K562 (cell line): Measurements from ENCODE around the gene STXBP4. TPM values are rescaled to one million over a fixed set of nuclear protein-coding genes. Genes with fewer than 3 reads are reported as not detected.

Source experiments
- ATAC-seq: fragments of 200-7000 bp; cut with Tn5 transposase; 3 replicates; pipeline ENCODE4 v1.9.1; 2020; ENCODE audit warnings: moderate library complexity
- BruUV-seq: library from RNA; stranded (reverse); fragments of 400-500 nt; replicated peaks from 2 replicates; lab custom pipeline; 2021; lab: Mats Ljungman, UMichigan
- CTCF ChIA-PET: fragments of 300-600 bp; formaldehyde crosslinking; extraction: SDS; loops from one replicate; lab custom pipeline; 2021; ENCODE audit warnings: low intra/inter-chr PET ratio; lab: Yijun Ruan, JAX
- POLR2A ChIA-PET: fragments of 300-600, 350-650 bp; sonication (Branson Sonifier 250); formaldehyde crosslinking; extraction: SDS; loops from one replicate; lab custom pipeline; 2021; ENCODE audit warnings: antibody characterized with exemption, inconsistent platforms; lab: Yijun Ruan, JAX
- DNase-seq, 4 experiments: peaks; one replicate each; pipeline versions ENCODE4 v3.0.0 to v3.0.0-alpha.2; 2011 to 2018; ENCODE audit warnings: low spot score in 3 of 4, mixed read lengths in 3 of 4; ENCODE audit errors: extremely low read depth in 1 of 4
- FAIRE-seq: peaks from 2 replicates; lab custom pipeline; 2011; peaks lifted over from hg19 to GRCh38; lab: Jason Lieb, UNC
- H2AFZ ChIP-seq: 2 replicates; pipeline ENCODE4 v1.6.0; 2011; ENCODE audit warnings: low read depth, low read length, control low read depth, inconsistent platforms
- H3K27ac ChIP-seq: fragments of 200-600 bp; 3 replicates; pipeline ENCODE4 v1.8.0; 2011; ENCODE audit warnings: low read depth, mild to moderate bottlenecking, control low read depth, inconsistent platforms, low read length, moderate library complexity, mixed read lengths; ENCODE audit errors: extremely low read depth
- H3K27me3 ChIP-seq, 2 experiments: fragments of 300-600 bp in 1 of 2; 2 replicates in 1 of 2; 3 replicates in 1 of 2; pipeline versions ENCODE4 v1.6.0 to v1.8.0; 2011; ENCODE audit warnings: inconsistent platforms in 2 of 2, low read length in 2 of 2, mild to moderate bottlenecking in 1 of 2, mixed read lengths in 1 of 2, moderate library complexity in 1 of 2; ENCODE audit not compliant: control insufficient read depth in 2 of 2, insufficient read depth in 2 of 2
- H3K36me3 ChIP-seq: fragments of 300-600 bp; 3 replicates; pipeline ENCODE4 v1.8.0; 2011; ENCODE audit warnings: mild to moderate bottlenecking, low read length, inconsistent platforms; ENCODE audit not compliant: control insufficient read depth, insufficient read depth
- H3K4me1 ChIP-seq, 2 experiments: fragments of 200-600 bp in 1 of 2; replicated peaks in 1 of 2; 2 replicates in 1 of 2; 3 replicates in 1 of 2; pipeline versions ENCODE4 v1.5.1 to v1.8.0; 2011; ENCODE audit warnings: inconsistent platforms in 2 of 2, low read length in 2 of 2, mild to moderate bottlenecking in 1 of 2, mixed read lengths in 1 of 2, moderate library complexity in 1 of 2; ENCODE audit not compliant: control insufficient read depth in 2 of 2, insufficient read depth in 2 of 2
- H3K4me2 ChIP-seq: 2 replicates; pipeline ENCODE4 v1.6.1; 2011; ENCODE audit warnings: low read length, control low read depth, inconsistent platforms, mixed read lengths; ENCODE audit not compliant: insufficient read depth
- H3K4me3 ChIP-seq: fragments of 200-600 bp; sonication (generic), shearing (Covaris generic); 2 replicates; pipeline ENCODE4 v1.5.1; 2016; ENCODE audit warnings: control low read depth, inconsistent platforms
- H3K79me2 ChIP-seq: fragments of 200-600 bp; 3 replicates; pipeline ENCODE4 v1.8.0; 2011; ENCODE audit warnings: low read length, inconsistent platforms; ENCODE audit not compliant: control insufficient read depth, insufficient read depth
- H3K9ac ChIP-seq, 2 experiments: 2 replicates each; pipeline versions ENCODE4 v1.6.0 to v1.6.1; 2011; ENCODE audit warnings: low read depth in 2 of 2, low read length in 2 of 2, control low read depth in 1 of 2, inconsistent platforms in 1 of 2, mild to moderate bottlenecking in 1 of 2, mixed read lengths in 1 of 2; ENCODE audit not compliant: insufficient read depth in 1 of 2
- H3K9me1 ChIP-seq: one replicate; pipeline ENCODE4 v1.6.0; 2011; ENCODE audit warnings: inconsistent platforms, mild to moderate bottlenecking, low read length, moderate library complexity; ENCODE audit not compliant: control insufficient read depth, insufficient read depth
- H3K9me3 ChIP-seq: replicated peaks from 2 replicates; pipeline ENCODE4 v1.5.1; 2011; ENCODE audit warnings: low read depth, low read length, inconsistent platforms; ENCODE audit not compliant: control insufficient read depth, insufficient read depth
- H4K20me1 ChIP-seq: replicated peaks from 2 replicates; pipeline ENCODE4 v1.6.1; 2011; ENCODE audit warnings: low read length, inconsistent platforms, mixed read lengths; ENCODE audit not compliant: control insufficient read depth, insufficient read depth
- CEBPB ChIP-seq: fragments of 450-650 bp; IDR thresholded peaks from 2 replicates; pipeline ENCODE4 v1.6.1; 2016; ENCODE audit warnings: missing genetic modification characterization, missing compliant biosample characterization
- DACH1 ChIP-seq: fragments of 450-650 bp; IDR thresholded peaks from 2 replicates; pipeline ENCODE4 v1.6.1; 2018; ENCODE audit not compliant: partially characterized antibody
- KLF13 ChIP-seq: fragments of 450-650 bp; IDR thresholded peaks from 2 replicates; pipeline ENCODE4 v1.6.1; 2016; ENCODE audit warnings: missing genetic modification characterization, low read depth, mild to moderate bottlenecking, missing compliant biosample characterization, moderate library complexity, borderline replicate concordance
- NFATC3 ChIP-seq: fragments of 450-650 bp; IDR thresholded peaks from 2 replicates; pipeline ENCODE4 v1.6.1; 2017; ENCODE audit warnings: mild to moderate bottlenecking
- RAD21 ChIP-seq, 2 experiments: fragments of 250-450 bp in 1 of 2; fragments of 450-650 bp in 1 of 2; sonication (Bioruptor Pico) in 1 of 2; formaldehyde crosslinking in 1 of 2; IDR thresholded peaks in 1 of 2; conservative IDR thresholded peaks in 1 of 2; 2 replicates each; pipeline versions ENCODE4 v1.4.0 to v1.8.0; 2020 to 2022; ENCODE audit warnings: mild to moderate bottlenecking in 2 of 2, moderate library complexity in 1 of 2
- ZFX ChIP-seq: sonication (generic); formaldehyde crosslinking; IDR thresholded peaks from 2 replicates; pipeline ENCODE4 v1.8.0; 2022; ENCODE audit warnings: mild to moderate bottlenecking, missing genetic modification reagents, moderate library complexity
- ZNF780A ChIP-seq: fragments of 250-450 bp; sonication (Bioruptor Pico); IDR thresholded peaks from 2 replicates; pipeline ENCODE4 v1.5.0; 2021; ENCODE audit warnings: mild to moderate bottlenecking
- WGBS: fragments of 100-300 bp; shearing (Covaris generic); methylation state at CpG from one replicate; pipeline ENCODE4 v1.1.6; 2016; ENCODE audit warnings: low coverage, mixed read lengths; ENCODE audit not compliant: insufficient coverage; ENCODE audit errors: missing lambda C conversion rate; 5-methylcytosine and 5-hydroxymethylcytosine counted together
- in situ Hi-C: fragments of 300-500 bp; cut with MboI; formaldehyde crosslinking; loops from 4 replicates; pipeline ENCODE4 v1.15.0; 2018; ENCODE audit warnings: inconsistent platforms, mixed read lengths
- intact Hi-C: fragments of 100-400 bp; cut with micrococcal nuclease; formaldehyde crosslinking; loops from 2 replicates; pipeline ENCODE4 v1.14.2; 2022
- polyA plus RNA-seq, 8 experiments: library from polyadenylated mRNA; depleted of rRNA in 4 of 8; stranded (reverse) in 5 of 8; unstranded in 3 of 8; fragments of >200 nt; fragmentation: Nextera tagmentation in 2 of 8; fragmentation: Illumina TruSeq in 1 of 8; extraction: Ambion mirVana in 2 of 8; extraction: Trizol in 1 of 8; gene quantifications; 2 replicates each; pipeline versions ENCODE4 v1.2.1 to v1.2.3, GENCODE V29; 2011 to 2014; ENCODE audit warnings: inconsistent platforms in 1 of 8, missing spikeins in 1 of 8
- total RNA-seq, 7 experiments: library from RNA; depleted of rRNA in 6 of 7; stranded (reverse); fragments of >200 nt in 6 of 7; fragmentation: Illumina TruSeq in 2 of 7; extraction: Trizol in 2 of 7; gene quantifications; 2 replicates each; pipeline versions ENCODE4 v1.2.1 to v1.2.3, GENCODE V29; 2011 to 2021; ENCODE audit warnings: low replicate concordance in 1 of 7
- TF ChIP-seq, protein P1 (sequence below): fragments of 450-650 bp; formaldehyde crosslinking; IDR thresholded peaks from 2 replicates; pipeline ENCODE4 v1.4.0; 2022; ENCODE audit warnings: missing genetic modification characterization
- TF ChIP-seq, protein P2 (sequence below), 3 experiments: IDR thresholded peaks in 2 of 3; conservative IDR thresholded peaks in 1 of 3; 2 replicates each; pipeline ENCODE4 v1.5.1; 2011 to 2012; ENCODE audit warnings: low read length in 3 of 3, mild to moderate bottlenecking in 3 of 3, control low read depth in 2 of 3, improper control_type of control experiment in 1 of 3, inconsistent platforms in 1 of 3, low read depth in 1 of 3, mixed read lengths in 1 of 3, moderate library complexity in 1 of 3; ENCODE audit not compliant: insufficient read depth in 2 of 3
- TF ChIP-seq, protein P3 (sequence below), 2 experiments: fragments of 450-650 bp; formaldehyde crosslinking in 1 of 2; IDR thresholded peaks; 2 replicates each; pipeline versions ENCODE4 v1.4.0 to v1.6.1; 2014 to 2020; ENCODE audit warnings: mild to moderate bottlenecking in 2 of 2, borderline replicate concordance in 1 of 2, low read depth in 1 of 2

Gene STXBP4
- total and polyA plus RNA-seq, 9 of the 15 experiments (the other 6 are each of a cell fraction or from before 2014, with no cell fraction given): 11.6 to 23.2 (median 18.5) TPM

DNA sequence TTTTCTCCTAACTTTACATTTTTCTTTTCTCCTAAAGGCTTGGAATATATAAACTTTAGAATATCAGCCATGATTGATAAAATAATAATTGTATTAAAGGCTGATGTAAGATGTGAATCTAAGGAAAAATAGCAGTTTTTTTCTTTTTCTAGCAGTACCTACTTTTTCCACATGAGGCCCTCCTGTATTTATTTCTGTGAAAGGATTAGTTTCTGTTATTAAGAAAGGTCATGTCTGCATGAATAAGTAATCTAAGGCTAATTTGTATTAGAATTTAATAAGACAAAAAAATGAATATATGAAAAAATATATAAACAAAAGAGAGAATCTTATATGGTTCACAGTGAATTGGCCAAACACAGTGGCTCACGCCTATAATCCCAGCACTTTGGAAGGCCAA, 85.3 kb downstream of the STXBP4 start:
- no peak for ATAC-seq
- intact Hi-C loops: loop anchor here (5.0 to 10.0 kb wide), 2 partner anchors 243 to 301 kb away; no protein-coding TSS in a partner anchor
- Histone ChIP-seq H3K9ac (no peak overlapping the region), H2AFZ (no peak overlapping the region), H3K36me3 (no peaks in the 10 kb centered on the region), H3K4me2 (no peak overlapping the region), H3K4me3 (no peak overlapping the region), H3K4me1 (peaks cover 0 to 3% of the 10 kb centered on the region in 2 experiments; a peak in 1 of 5 replicates), H3K27ac (no peak overlapping the region), H4K20me1 (no peaks in the 10 kb centered on the region), H3K27me3 (no peaks in the 10 kb centered on the region), H3K79me2 (no peaks in the 10 kb centered on the region), H3K9me1 (no peaks in the 10 kb centered on the region), H3K9me3 (no peaks in the 10 kb centered on the region)
- DNase-seq: no peak
- WGBS: 100% methylated on average over 1 of the region's 1 CpG
- no TSS peak for BruUV-seq
- FAIRE-seq: no peak
- CTCF ChIA-PET: interaction anchor here (1.2 kb wide), 1 partner anchor 124 kb away, joined by 3 read pairs; no protein-coding TSS in a partner anchor
- TF ChIP-seq, protein P1, sequence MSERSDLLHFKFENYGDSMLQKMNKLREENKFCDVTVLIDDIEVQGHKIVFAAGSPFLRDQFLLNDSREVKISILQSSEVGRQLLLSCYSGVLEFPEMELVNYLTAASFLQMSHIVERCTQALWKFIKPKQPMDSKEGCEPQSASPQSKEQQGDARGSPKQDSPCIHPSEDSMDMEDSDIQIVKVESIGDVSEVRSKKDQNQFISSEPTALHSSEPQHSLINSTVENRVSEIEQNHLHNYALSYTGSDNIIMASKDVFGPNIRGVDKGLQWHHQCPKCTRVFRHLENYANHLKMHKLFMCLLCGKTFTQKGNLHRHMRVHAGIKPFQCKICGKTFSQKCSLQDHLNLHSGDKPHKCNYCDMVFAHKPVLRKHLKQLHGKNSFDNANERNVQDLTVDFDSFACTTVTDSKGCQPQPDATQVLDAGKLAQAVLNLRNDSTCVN: no peak
- TF ChIP-seq, protein P2, sequence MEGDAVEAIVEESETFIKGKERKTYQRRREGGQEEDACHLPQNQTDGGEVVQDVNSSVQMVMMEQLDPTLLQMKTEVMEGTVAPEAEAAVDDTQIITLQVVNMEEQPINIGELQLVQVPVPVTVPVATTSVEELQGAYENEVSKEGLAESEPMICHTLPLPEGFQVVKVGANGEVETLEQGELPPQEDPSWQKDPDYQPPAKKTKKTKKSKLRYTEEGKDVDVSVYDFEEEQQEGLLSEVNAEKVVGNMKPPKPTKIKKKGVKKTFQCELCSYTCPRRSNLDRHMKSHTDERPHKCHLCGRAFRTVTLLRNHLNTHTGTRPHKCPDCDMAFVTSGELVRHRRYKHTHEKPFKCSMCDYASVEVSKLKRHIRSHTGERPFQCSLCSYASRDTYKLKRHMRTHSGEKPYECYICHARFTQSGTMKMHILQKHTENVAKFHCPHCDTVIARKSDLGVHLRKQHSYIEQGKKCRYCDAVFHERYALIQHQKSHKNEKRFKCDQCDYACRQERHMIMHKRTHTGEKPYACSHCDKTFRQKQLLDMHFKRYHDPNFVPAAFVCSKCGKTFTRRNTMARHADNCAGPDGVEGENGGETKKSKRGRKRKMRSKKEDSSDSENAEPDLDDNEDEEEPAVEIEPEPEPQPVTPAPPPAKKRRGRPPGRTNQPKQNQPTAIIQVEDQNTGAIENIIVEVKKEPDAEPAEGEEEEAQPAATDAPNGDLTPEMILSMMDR (IDR thresholded peaks at IDR 0.05 in 2 of 3, conservative IDR thresholded peaks at IDR 0.05 in 1 of 3; ENCODE audit: insufficient read depth in 2 of 3, low read depth in 1 of 3, low read length in 3 of 3): peak in 1 of 3 experiments; percentile 53; a peak in 3 of 6 replicates
- TF ChIP-seq, protein P3, sequence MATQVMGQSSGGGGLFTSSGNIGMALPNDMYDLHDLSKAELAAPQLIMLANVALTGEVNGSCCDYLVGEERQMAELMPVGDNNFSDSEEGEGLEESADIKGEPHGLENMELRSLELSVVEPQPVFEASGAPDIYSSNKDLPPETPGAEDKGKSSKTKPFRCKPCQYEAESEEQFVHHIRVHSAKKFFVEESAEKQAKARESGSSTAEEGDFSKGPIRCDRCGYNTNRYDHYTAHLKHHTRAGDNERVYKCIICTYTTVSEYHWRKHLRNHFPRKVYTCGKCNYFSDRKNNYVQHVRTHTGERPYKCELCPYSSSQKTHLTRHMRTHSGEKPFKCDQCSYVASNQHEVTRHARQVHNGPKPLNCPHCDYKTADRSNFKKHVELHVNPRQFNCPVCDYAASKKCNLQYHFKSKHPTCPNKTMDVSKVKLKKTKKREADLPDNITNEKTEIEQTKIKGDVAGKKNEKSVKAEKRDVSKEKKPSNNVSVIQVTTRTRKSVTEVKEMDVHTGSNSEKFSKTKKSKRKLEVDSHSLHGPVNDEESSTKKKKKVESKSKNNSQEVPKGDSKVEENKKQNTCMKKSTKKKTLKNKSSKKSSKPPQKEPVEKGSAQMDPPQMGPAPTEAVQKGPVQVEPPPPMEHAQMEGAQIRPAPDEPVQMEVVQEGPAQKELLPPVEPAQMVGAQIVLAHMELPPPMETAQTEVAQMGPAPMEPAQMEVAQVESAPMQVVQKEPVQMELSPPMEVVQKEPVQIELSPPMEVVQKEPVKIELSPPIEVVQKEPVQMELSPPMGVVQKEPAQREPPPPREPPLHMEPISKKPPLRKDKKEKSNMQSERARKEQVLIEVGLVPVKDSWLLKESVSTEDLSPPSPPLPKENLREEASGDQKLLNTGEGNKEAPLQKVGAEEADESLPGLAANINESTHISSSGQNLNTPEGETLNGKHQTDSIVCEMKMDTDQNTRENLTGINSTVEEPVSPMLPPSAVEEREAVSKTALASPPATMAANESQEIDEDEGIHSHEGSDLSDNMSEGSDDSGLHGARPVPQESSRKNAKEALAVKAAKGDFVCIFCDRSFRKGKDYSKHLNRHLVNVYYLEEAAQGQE (IDR thresholded peaks at IDR 0.05; ENCODE audit: borderline replicate concordance): peak; percentile 10; the same call in 1 of the 2 replicates
- TF ChIP-seq, protein P3 (CRISPR knock-in tag; IDR thresholded peaks at IDR 0.05; ENCODE audit: low read depth): no peak
- TF ChIP-seq KLF13 (tag) (no peak), ZFX (CRISPR knock-in tag) (no peak), NFATC3 (no peak), RAD21 (CRISPR knock-in tag; conservative IDR thresholded peaks at IDR 0.05 in 1 of 2, IDR thresholded peaks at IDR 0.05 in 1 of 2) (peak; percentile 41 to 58), DACH1 (peak; percentile 64), CEBPB (no peak), ZNF780A (CRISPR knock-in tag) (no peak)
- in situ Hi-C loops: no loop called here
- POLR2A ChIA-PET: no interaction called here
